ENCODE data around the gene TBPL1.
"Not testable (repeated sequence)": the region's sequence is repeated elsewhere in the genome, so short reads cannot be mapped to it uniquely, and the experiment has no call there.

Gene TBPL1

DNA sequence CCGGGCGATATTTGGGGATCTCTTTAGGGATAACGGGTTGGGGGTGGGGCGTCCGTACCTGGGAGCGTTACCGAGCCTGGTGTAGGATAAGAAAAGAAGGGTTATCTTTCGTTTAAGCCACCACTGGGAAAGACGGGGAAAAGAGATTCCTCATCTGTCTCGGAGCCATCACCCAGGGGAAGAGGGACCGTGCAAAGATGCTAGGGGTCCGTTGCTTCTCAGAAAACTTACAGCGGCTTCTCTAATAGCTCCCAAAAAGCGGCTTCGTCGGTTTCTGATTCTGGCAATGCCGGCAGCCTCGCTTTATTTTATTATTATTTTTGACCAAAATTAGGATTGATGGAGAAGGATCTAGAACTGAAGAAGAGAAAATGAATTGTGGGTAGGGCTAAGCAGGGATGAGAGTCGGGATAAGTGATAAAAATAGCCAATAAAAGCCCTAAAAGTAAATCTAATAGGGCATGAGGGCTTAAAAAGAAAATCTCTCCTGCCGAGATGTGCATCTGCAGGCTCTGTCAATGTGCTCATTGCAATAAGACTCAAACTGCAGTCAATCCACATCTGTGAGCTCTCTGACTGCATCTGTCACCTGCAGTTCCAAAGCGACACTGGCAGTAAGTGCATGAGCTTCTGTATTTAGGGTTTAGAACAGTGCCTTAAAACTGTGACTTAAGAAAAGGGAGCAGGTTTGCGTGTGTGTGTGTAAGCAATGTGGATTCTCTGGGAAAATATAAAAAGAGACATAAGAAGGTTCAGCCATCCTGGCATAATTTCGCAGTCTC, 801 bp downstream of the TBPL1 start:
- FAIRE-seq: no peak

DNA sequence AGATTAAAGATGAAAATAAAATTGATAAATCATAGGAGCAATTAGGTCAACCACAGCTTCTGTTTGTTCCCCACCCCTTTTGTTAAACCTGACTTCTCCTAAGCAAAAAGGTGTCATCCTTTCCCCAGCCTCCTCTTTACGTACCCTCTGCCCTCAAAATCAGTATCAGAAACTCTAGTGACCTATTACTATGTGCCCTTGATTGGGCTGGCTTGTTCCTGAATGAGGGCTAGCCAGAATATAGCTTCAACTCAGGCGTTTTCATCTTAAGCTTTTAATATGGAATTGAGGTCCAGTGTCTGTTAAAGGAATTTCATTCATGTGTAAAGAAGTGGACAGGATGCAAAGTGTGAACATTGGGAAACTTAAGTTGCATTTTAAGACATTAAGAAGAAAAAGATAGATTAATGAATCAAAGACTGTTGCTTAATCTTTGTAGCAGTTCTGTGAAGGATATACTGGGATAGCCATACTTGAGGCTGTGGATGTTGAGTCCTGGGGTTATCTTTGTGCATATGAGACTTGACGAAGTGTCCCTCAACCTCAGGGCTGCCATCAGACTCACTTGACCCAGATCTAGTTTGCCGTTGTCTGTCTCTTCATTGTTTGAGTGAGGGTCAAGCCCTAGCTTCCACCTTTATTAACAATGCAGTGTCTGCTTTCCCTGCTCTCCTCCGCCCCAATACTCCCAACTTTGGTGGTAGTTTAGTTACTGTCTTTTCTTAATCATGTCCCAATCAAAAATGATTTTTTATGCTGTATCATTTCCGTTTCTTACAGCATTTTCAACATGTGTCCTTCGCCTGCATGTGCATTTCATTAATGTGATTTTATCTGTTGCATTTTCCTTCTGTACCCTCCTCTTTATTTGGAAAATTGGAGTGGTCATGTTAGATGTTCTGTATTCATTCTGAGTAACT, 1.9 kb downstream of the TBPL1 start:
- no peak for FAIRE-seq

- no peak for FAIRE-seq
Observed at GRCh38 chr6:133955582-133956415, 2.8 kb downstream of the TBPL1 start.

DNA sequence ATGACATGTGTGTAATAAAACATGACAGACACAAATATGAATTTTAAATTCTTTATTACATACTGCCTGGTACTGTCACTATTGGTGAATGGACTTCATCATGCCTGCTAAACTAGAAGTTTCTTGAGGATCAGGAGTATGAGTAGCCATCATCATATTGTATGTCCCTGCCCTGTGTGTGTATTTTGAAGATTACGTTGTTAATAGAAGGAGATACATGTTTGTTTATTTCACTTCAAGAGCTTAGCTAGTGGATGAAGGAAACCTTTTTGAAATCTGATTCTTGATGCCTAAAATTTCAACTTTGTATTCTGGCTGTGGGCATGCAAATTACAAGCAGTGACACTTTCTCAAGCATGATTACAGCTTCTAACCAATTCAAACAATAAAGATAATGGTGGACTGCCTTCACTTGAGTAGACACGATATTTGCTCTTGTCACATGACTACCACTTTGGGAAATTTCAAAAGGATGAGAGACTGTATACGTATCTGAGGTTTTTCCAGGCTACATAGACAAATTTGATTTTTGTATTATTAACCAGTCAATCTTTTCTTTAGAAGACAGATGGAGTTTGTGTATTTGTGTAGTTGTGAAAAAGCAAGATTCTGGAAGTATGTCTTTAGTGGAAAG, 3.5 kb downstream of the TBPL1 start:
- no peak for FAIRE-seq

DNA sequence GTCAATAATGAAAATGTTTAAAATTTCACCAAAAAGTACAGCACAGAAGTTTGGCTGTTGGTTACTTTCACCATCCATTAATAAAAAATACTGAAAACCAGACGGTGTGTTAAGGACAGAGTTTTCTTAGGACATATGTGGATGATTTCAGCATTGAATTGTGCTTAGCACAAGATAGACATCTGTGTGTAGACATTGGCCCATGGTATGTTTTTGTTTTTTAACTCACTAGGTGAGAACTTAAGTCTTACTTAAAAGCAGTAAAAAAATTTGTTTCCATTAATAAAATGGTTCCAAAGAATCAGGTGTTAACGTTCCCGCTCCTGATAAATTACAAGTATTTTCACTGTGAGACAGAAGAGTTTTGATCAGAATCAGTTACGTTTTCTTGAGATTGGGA, 4.2 kb downstream of the TBPL1 start:
- no peak for FAIRE-seq

GRCh38 chr6:133957780-133958242, 4.8 kb downstream of the TBPL1 start:
- no peak for FAIRE-seq

GRCh38 chr6:133958791-133959190, 5.8 kb downstream of the TBPL1 start:
- FAIRE-seq: no peak

DNA sequence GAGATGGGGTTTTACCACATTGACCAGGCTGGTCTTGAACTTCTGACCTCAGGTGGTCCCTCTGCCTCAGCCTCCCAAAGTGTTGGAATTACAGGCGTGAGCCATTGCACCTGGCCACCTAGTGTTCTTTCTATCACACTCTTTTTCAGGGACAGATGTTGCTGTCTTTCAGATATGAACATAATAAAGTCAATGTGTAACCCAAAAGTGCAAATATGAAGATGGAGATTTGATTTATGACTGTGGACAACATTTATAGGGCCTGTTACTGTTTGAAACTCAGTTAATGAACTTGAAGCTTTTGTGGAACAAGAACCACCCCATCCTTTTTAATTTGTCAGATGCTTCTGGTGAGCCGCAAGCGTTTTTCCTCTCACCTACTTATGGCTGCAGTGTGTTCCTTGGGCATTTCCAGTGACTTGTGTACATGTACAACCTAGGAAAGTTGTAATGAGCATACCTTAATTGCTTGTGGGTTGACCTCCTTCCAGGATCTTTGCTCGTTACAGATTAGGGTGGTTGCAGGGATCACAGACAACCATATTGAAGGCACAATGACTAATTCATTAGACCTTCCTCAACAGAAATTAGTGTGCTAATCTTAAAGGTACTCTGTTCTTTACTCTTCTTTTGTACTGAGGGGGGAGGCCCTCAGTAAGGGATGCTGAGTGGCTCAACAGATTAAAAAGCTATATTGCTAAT, 6.8 kb downstream of the TBPL1 start:
- FAIRE-seq: no peak

- no peak for FAIRE-seq
Observed at GRCh38 chr6:133961831-133962230, 8.8 kb downstream of the TBPL1 start.

- FAIRE-seq: no peak
Observed at GRCh38 chr6:133964052-133964451, 11.0 kb downstream of the TBPL1 start.

DNA sequence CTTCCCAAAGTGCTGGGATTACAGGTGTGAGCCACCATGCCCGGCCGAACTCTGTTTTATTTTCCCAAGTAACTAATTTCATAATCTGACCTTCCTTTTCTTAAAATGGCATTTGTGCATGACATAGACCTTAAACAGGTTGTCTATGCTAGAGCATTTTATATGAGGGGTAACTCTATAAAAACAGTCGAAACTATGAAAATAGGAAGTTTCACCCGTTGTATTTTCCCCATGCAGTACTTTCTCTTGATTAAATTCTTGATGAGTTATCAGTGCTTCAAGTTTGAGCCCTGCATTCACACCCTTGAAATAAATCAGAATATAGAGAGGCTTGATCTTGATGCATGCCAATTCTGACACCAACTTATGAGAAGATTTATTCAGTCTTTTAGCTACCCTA, 11.7 kb downstream of the TBPL1 start:
- FAIRE-seq: no peak

- FAIRE-seq: no peak
Observed at GRCh38 chr6:133965817-133966360, 12.9 kb downstream of the TBPL1 start.

DNA sequence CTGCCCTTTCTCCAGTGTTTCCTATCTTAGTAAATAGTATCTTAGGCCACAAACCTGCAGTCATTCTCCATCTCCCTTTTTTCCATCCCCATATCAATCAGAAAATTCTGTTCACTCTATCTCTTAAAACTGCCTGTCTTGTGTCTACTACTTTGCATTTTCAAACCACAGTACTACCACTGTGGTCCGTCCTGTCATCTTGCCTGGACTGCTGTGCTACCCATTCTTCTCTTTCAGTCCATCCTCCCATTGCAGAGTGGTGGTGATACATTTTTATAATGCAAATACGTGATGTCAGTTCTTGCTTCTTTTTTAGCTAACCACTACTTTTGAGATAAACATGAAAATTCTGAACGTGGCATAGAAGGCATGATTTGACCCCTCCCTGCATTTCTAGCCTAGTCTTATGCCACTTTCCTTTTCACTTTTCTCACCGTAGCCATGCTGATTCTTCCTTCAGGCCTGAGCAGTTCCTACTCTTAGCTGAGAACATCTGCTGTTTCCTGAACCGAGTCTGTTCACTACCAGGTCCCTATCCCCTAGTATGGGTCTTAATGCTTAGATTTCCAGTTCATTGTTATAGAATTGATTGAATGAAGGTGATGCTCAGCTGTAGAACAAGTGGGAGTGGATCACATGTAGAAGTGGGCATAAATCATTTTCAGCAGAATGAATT, 13.8 kb downstream of the TBPL1 start:
- FAIRE-seq: no peak

GRCh38 chr6:133967347-133967746, 14.3 kb downstream of the TBPL1 start:
- no peak for FAIRE-seq

- not testable (repeated sequence) for FAIRE-seq
Observed at GRCh38 chr6:133967835-133968234, 14.8 kb downstream of the TBPL1 start.

DNA sequence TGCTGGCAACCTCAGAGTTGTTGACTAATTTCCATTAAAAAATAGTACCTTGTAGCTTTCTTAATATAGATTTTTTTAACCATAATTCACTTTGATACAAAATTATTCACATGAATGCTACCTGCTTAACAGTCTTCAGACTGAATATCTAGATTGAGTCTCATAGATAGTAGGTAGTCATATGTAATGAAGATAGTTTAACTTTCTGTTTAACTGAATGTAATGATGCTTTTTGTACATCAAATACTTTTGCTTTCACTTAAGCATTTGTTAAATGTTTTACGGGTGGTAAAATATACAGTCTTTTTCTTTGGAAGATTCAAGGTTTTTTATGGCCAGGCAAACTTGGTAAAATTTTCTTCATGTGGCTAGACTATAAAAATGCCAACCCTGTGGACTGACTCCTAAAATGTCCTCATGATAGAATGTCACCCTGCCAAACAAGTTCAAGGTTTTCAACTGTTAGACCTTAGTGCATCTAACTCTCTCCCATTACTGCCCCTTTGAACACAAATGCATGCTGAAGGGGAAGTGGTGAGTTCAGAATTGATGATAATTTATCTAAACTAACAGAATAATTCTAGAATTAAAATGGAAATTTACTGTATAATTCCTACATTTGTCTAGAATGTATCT, 16.4 kb downstream of the TBPL1 start:
- FAIRE-seq: no peak

DNA sequence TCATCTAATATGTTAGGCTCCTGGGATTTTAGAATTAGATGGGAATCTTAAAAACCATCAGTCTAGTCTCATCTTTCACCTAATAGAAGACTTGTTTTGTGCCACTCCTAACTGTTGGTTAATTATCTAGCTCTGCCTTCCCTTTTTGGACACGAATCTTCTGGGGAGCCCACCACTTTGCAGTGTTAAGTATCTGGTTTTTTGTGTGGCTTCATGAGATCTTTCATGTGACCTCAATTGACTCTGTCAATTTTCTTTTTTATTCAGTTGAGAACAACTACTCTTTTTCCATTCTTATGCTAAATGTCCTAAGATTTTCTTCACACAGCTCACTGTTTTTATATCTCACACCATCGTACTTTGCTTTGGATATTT, 16.9 kb downstream of the TBPL1 start:
- no peak for FAIRE-seq

- FAIRE-seq: no peak
Observed at GRCh38 chr6:133971861-133972260, 18.8 kb downstream of the TBPL1 start.

GRCh38 chr6:133972388-133972787, 19.4 kb downstream of the TBPL1 start:
- FAIRE-seq: no peak
